IPS-11a (cell line): ENCODE data around the gene SCAPER.
"Not testable (repeated sequence)": the region's sequence is repeated elsewhere in the genome, so short reads cannot be mapped to it uniquely, and the experiment has no call there.

Experiments
- H3K4me3 ChIP-seq: one replicate; pipeline ENCODE4 v1.5.1; 2013; ENCODE audit warnings: low read depth, low read length, control low read depth

Gene SCAPER

GRCh38 chr15:76864586-76864985 is 40.6 kb downstream of the SCAPER start:
- no peak overlapping the region for H3K4me3 ChIP-seq

GRCh38 chr15:76863693-76864092 is 41.4 kb downstream of the SCAPER start:
- no peak overlapping the region for H3K4me3 ChIP-seq

- no peak overlapping the region for H3K4me3 ChIP-seq
These were observed 42.0 kb downstream of the SCAPER start for GRCh38 chr15:76863123-76863522.

GRCh38 chr15:76861815-76862397 is 43.2 kb downstream of the SCAPER start:
- no peak overlapping the region for H3K4me3 ChIP-seq

- H3K4me3 ChIP-seq, result no peak overlapping the region
These were observed 44.9 kb downstream of the SCAPER start for GRCh38 chr15:76860201-76860600.

- not testable (repeated sequence) for H3K4me3 ChIP-seq
These were observed 54.8 kb downstream of the SCAPER start for GRCh38 chr15:76850367-76850766.

- no peak overlapping the region for H3K4me3 ChIP-seq
These were observed 58.4 kb downstream of the SCAPER start for GRCh38 chr15:76846782-76847181.

- H3K4me3 ChIP-seq, result no peak overlapping the region
These were observed 61.0 kb downstream of the SCAPER start for GRCh38 chr15:76844096-76844495.

GRCh38 chr15:76843269-76843668 is 61.9 kb downstream of the SCAPER start:
- no peak overlapping the region for H3K4me3 ChIP-seq

GRCh38 chr15:76840830-76841460 is 64.2 kb downstream of the SCAPER start:
- H3K4me3 ChIP-seq, result no peak overlapping the region

- H3K4me3 ChIP-seq, result no peak overlapping the region
These were observed 66.0 kb downstream of the SCAPER start for GRCh38 chr15:76839173-76839572.

GRCh38 chr15:76837474-76837873 is 67.7 kb downstream of the SCAPER start:
- no peak overlapping the region for H3K4me3 ChIP-seq

- H3K4me3 ChIP-seq, result no peak overlapping the region
These were observed 75.2 kb downstream of the SCAPER start for GRCh38 chr15:76829939-76830338.

GRCh38 chr15:76823890-76824289 is 81.2 kb downstream of the SCAPER start:
- no peak overlapping the region for H3K4me3 ChIP-seq

GRCh38 chr15:76823303-76823702 is 81.8 kb downstream of the SCAPER start:
- H3K4me3 ChIP-seq, result no peak overlapping the region

GRCh38 chr15:76818926-76819325 is 86.2 kb downstream of the SCAPER start:
- not testable (repeated sequence) for H3K4me3 ChIP-seq

GRCh38 chr15:76815421-76815820 is 89.7 kb downstream of the SCAPER start:
- H3K4me3 ChIP-seq, result no peak overlapping the region

- no peak overlapping the region for H3K4me3 ChIP-seq
These were observed 92.8 kb downstream of the SCAPER start for GRCh38 chr15:76812381-76812780.

- no peak overlapping the region for H3K4me3 ChIP-seq
These were observed 95.6 kb downstream of the SCAPER start for GRCh38 chr15:76809412-76810103.

GRCh38 chr15:76803049-76803571 is 102.0 kb downstream of the SCAPER start:
- no peak overlapping the region for H3K4me3 ChIP-seq

- H3K4me3 ChIP-seq, result no peak overlapping the region
These were observed 102.7 kb downstream of the SCAPER start for GRCh38 chr15:76802411-76802810.

- no peak overlapping the region for H3K4me3 ChIP-seq
These were observed 105.4 kb downstream of the SCAPER start for GRCh38 chr15:76799760-76800159.
